HL-60 (cell line): Measurements from ENCODE around the gene GOLGA6B.
"Not testable (repeated sequence)": the region's sequence is repeated elsewhere in the genome, so short reads cannot be mapped to it uniquely, and the experiment has no call there.

Experiments
- REST ChIP-seq: IDR thresholded peaks from 2 replicates; pipeline ENCODE4 v1.6.1; 2012; ENCODE audit warnings: low read depth; ENCODE audit not compliant: insufficient replicate concordance
- TF ChIP-seq, protein P1 (sequence below): IDR thresholded peaks from one replicate; pipeline ENCODE4 v1.5.1; 2011; ENCODE audit warnings: low read length, control low read depth, inconsistent platforms; ENCODE audit not compliant: insufficient read depth

GRCh38 chr15:72639759-72640483 lies 14.6 kb upstream of the GOLGA6B start:
- TF ChIP-seq, protein P1, sequence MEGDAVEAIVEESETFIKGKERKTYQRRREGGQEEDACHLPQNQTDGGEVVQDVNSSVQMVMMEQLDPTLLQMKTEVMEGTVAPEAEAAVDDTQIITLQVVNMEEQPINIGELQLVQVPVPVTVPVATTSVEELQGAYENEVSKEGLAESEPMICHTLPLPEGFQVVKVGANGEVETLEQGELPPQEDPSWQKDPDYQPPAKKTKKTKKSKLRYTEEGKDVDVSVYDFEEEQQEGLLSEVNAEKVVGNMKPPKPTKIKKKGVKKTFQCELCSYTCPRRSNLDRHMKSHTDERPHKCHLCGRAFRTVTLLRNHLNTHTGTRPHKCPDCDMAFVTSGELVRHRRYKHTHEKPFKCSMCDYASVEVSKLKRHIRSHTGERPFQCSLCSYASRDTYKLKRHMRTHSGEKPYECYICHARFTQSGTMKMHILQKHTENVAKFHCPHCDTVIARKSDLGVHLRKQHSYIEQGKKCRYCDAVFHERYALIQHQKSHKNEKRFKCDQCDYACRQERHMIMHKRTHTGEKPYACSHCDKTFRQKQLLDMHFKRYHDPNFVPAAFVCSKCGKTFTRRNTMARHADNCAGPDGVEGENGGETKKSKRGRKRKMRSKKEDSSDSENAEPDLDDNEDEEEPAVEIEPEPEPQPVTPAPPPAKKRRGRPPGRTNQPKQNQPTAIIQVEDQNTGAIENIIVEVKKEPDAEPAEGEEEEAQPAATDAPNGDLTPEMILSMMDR = not testable (repeated sequence)
- not testable (repeated sequence) for TF ChIP-seq REST
